Stimulated activated CD8-positive, alpha-beta memory T cell treated with anti-CD3 and anti-CD28 coated beads, Interleukin-15, amount 100 ng/mL, for 4 hours (primary cell): ENCODE results near the gene ACP1.
"Not testable (repeated sequence)": the region's sequence is repeated elsewhere in the genome, so short reads cannot be mapped to it uniquely, and the experiment has no call there.

Source experiments
- DNase-seq, 2 donors: peaks; one replicate each; pipeline ENCODE4 v3.0.0-alpha.2; 2020; ENCODE audit warnings: low read depth in 2 of 2

The ACP1 gene

GRCh38 chr2:310994-311393 lies 46.2 kb downstream of the ACP1 start:
- DNase-seq = no peak

GRCh38 chr2:313991-314390 lies 49.2 kb downstream of the ACP1 start:
- no peak for DNase-seq

- DNase-seq = no peak
Measured at GRCh38 chr2:314561-315336, 50.0 kb downstream of the ACP1 start.

- not testable (repeated sequence) for DNase-seq
Measured at GRCh38 chr2:315925-316324, 51.2 kb downstream of the ACP1 start.

- no peak for DNase-seq
Measured at GRCh38 chr2:316381-316780, 51.6 kb downstream of the ACP1 start.

- no peak for DNase-seq
Measured at GRCh38 chr2:317501-318424, 53.0 kb downstream of the ACP1 start.

GRCh38 chr2:319059-319600 lies 54.4 kb downstream of the ACP1 start:
- no peak for DNase-seq

GRCh38 chr2:320561-320960 lies 55.8 kb downstream of the ACP1 start:
- DNase-seq = no peak

- no peak for DNase-seq
Measured at GRCh38 chr2:322326-322725, 57.6 kb downstream of the ACP1 start.

- DNase-seq = no peak
Measured at GRCh38 chr2:323035-323434, 58.3 kb downstream of the ACP1 start.
